Osteocyte (in vitro differentiated cells): Measurements from ENCODE around the gene P4HA1. TPM values are rescaled to one million over a fixed set of nuclear protein-coding genes. Genes with fewer than 3 reads are reported as not detected.
A peak's percentile ranks its signal among the peaks of the same experiment; 100 is the strongest.

ENCODE experiments used
- DNase-seq: peaks from one replicate; pipeline ENCODE4 v3.0.0; 2021; ENCODE audit warnings: mixed read lengths; ENCODE audit not compliant: unreplicated experiment; ENCODE audit errors: extremely low spot score
- H3K27ac Mint-ChIP-seq: one replicate; pipeline ENCODE4 v1.8.0; 2021; ENCODE audit warnings: mild to moderate bottlenecking, mixed read lengths; ENCODE audit not compliant: unreplicated experiment
- H3K27me3 Mint-ChIP-seq: one replicate; pipeline ENCODE4 v1.8.0; 2021; ENCODE audit warnings: mixed read lengths; ENCODE audit not compliant: unreplicated experiment
- H3K36me3 Mint-ChIP-seq: one replicate; pipeline ENCODE4 v1.8.0; 2021; ENCODE audit warnings: mixed read lengths; ENCODE audit not compliant: unreplicated experiment
- H3K4me1 Mint-ChIP-seq: one replicate; pipeline ENCODE4 v1.8.0; 2021; ENCODE audit warnings: mixed read lengths; ENCODE audit not compliant: unreplicated experiment
- H3K4me3 Mint-ChIP-seq: one replicate; pipeline ENCODE4 v1.8.0; 2021; ENCODE audit warnings: mild to moderate bottlenecking, moderate library complexity, mixed read lengths; ENCODE audit not compliant: unreplicated experiment
- H3K9me3 Mint-ChIP-seq: one replicate; pipeline ENCODE4 v1.8.0; 2021; ENCODE audit warnings: mixed read lengths; ENCODE audit not compliant: unreplicated experiment
- CTCF ChIP-seq: fragments of 200-600 bp; sonication (generic); IDR thresholded peaks from 2 replicates; pipeline ENCODE4 v1.5.0; 2021; ENCODE audit warnings: antibody characterized with exemption, mild to moderate bottlenecking, moderate library complexity
- total RNA-seq: library from RNA; stranded (reverse); gene quantifications from 2 replicates; pipeline ENCODE4 v1.2.1, GENCODE V29; 2021

Gene P4HA1
- total RNA-seq, 1 donor from 2014 or later, result 101 TPM

GRCh38 chr10:73073627-73074026 lies 23.0 kb downstream of the P4HA1 start:
- H3K27me3 Mint-ChIP-seq, result no peaks in the 10 kb centered on the region
- no peak for DNase-seq
- H3K9me3 Mint-ChIP-seq, result no peaks in the 10 kb centered on the region
- H3K27ac Mint-ChIP-seq, result no peak overlapping the region
- H3K36me3 Mint-ChIP-seq, result peaks cover 30% of the 10 kb centered on the region
- peaks cover 14% of the 10 kb centered on the region for H3K4me1 Mint-ChIP-seq
- TF ChIP-seq CTCF, result no peak
- no peak overlapping the region for H3K4me3 Mint-ChIP-seq

- no peak for DNase-seq
- Mint-ChIP-seq H3K9me3 (no peaks in the 10 kb centered on the region), H3K4me1 (peaks cover 16% of the 10 kb centered on the region), H3K27me3 (no peaks in the 10 kb centered on the region), H3K36me3 (peaks cover 33% of the 10 kb centered on the region), H3K27ac (no peak overlapping the region), H3K4me3 (no peak overlapping the region)
- no peak for TF ChIP-seq CTCF
Measured at GRCh38 chr10:73065441-73065840, 31.2 kb downstream of the P4HA1 start.

GRCh38 chr10:73061743-73062142 lies 34.9 kb downstream of the P4HA1 start:
- Mint-ChIP-seq H3K4me3 (no peak overlapping the region), H3K4me1 (peaks cover 16% of the 10 kb centered on the region), H3K9me3 (no peaks in the 10 kb centered on the region), H3K27ac (no peak overlapping the region), H3K36me3 (peaks cover 29% of the 10 kb centered on the region), H3K27me3 (no peaks in the 10 kb centered on the region)
- DNase-seq, result no peak
- no peak for TF ChIP-seq CTCF

GRCh38 chr10:73060738-73061635 lies 35.7 kb downstream of the P4HA1 start:
- Mint-ChIP-seq H3K4me1 (peaks cover 16% of the 10 kb centered on the region), H3K9me3 (no peaks in the 10 kb centered on the region), H3K36me3 (peaks cover 29% of the 10 kb centered on the region), H3K4me3 (no peak overlapping the region), H3K27me3 (no peaks in the 10 kb centered on the region), H3K27ac (peak overlapping the region; percentile 52)
- TF ChIP-seq CTCF, result peak; percentile 59
- DNase-seq, result no peak

GRCh38 chr10:73060173-73060572 lies 36.5 kb downstream of the P4HA1 start:
- H3K27ac Mint-ChIP-seq, result peak overlapping the region; percentile 20
- peaks cover 16% of the 10 kb centered on the region for H3K4me1 Mint-ChIP-seq
- DNase-seq, result no peak
- no peaks in the 10 kb centered on the region for H3K9me3 Mint-ChIP-seq
- H3K36me3 Mint-ChIP-seq, result peaks cover 31% of the 10 kb centered on the region
- no peak for TF ChIP-seq CTCF
- H3K27me3 Mint-ChIP-seq, result no peaks in the 10 kb centered on the region
- H3K4me3 Mint-ChIP-seq, result no peak overlapping the region
